ENCODE measurements around the gene NR2C1.

Gene NR2C1

DNA sequence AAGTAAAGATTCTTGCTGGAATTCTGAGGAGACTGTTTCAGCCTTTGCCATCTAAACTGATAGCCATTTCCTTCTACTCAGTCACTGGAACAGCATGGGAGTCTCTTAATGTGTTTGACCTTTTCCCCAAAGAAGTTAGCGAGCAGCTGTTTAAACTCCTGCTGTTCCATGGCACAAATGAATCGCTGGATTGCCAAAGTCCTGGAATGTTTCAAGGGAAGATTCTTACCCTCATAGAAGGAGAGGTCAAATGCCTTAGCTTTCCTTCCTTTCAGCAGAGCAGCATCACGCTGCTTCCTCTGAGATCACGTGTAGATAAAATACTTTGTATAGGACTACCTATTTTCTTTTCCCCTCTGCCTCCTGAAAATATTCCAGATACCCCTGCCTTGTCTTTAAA is 10.5 kb upstream of the NR2C1 start (continued):
- TF ChIP-seq, protein P1, sequence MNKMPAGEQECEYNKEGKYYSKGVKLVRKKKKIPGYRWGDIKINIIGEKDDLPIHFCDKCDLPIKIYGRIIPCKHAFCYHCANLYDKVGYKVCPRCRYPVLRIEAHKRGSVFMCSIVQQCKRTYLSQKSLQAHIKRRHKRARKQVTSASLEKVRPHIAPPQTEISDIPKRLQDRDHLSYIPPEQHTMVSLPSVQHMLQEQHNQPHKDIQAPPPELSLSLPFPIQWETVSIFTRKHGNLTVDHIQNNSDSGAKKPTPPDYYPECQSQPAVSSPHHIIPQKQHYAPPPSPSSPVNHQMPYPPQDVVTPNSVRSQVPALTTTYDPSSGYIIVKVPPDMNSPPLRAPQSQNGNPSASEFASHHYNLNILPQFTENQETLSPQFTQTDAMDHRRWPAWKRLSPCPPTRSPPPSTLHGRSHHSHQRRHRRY (tag by site-specific recombination; IDR thresholded peaks at IDR 0.05): no peak
- TF ChIP-seq, protein P2, sequence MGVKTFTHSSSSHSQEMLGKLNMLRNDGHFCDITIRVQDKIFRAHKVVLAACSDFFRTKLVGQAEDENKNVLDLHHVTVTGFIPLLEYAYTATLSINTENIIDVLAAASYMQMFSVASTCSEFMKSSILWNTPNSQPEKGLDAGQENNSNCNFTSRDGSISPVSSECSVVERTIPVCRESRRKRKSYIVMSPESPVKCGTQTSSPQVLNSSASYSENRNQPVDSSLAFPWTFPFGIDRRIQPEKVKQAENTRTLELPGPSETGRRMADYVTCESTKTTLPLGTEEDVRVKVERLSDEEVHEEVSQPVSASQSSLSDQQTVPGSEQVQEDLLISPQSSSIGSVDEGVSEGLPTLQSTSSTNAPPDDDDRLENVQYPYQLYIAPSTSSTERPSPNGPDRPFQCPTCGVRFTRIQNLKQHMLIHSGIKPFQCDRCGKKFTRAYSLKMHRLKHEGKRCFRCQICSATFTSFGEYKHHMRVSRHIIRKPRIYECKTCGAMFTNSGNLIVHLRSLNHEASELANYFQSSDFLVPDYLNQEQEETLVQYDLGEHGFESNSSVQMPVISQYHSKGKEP (tag by site-specific recombination; IDR thresholded peaks at IDR 0.05): no peak

DNA sequence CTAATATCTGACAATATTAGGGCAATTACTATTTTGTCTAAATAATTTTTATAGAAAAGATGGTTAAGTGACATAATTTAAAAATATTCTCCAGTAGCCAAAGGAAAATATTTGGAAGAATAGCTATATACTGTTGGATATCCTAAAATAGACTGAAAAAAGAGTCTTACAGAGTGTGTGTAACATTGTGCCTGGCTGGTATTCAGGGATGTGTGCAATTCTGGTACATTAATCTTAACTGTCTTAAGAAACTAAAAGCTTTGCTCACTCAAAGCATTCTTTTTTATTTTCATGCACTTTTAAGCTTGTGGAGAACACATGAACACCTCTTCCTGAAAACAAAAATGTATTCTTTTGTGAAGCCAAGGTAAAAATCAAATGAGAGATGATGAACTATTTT is 10.1 kb upstream of the NR2C1 start:
- ChIA-PET CTCF (interaction anchor here (0.6 to 3.0 kb wide), 2 partner anchors 10 to 1264 kb away, joined by 6 to 28 read pairs; partner anchors contain the start of gene NR2C1), POLR2A (interaction anchor here (2.1 kb wide), 1 partner anchor 10 kb away, joined by 12 read pairs; the partner anchor contains the start of gene NR2C1)
- Histone ChIP-seq H3K4me3 (ENCODE audit: low read depth, low read length) (no peak overlapping the region), H3K9me3 (ENCODE audit: control insufficient read depth, insufficient read depth, low read depth, low read length) (no peaks in the 10 kb centered on the region), H3K27ac (ENCODE audit: extremely low read depth, low read depth, low read length) (no peak overlapping the region), H3K36me3 (ENCODE audit: control insufficient read depth in 2 of 2, insufficient read depth in 1 of 2, low read length in 2 of 2) (no peaks in the 10 kb centered on the region), H3K4me1 (ENCODE audit: control insufficient read depth, insufficient read depth, low read length) (peaks cover 15% of the 10 kb centered on the region)
- TF ChIP-seq, protein P3, sequence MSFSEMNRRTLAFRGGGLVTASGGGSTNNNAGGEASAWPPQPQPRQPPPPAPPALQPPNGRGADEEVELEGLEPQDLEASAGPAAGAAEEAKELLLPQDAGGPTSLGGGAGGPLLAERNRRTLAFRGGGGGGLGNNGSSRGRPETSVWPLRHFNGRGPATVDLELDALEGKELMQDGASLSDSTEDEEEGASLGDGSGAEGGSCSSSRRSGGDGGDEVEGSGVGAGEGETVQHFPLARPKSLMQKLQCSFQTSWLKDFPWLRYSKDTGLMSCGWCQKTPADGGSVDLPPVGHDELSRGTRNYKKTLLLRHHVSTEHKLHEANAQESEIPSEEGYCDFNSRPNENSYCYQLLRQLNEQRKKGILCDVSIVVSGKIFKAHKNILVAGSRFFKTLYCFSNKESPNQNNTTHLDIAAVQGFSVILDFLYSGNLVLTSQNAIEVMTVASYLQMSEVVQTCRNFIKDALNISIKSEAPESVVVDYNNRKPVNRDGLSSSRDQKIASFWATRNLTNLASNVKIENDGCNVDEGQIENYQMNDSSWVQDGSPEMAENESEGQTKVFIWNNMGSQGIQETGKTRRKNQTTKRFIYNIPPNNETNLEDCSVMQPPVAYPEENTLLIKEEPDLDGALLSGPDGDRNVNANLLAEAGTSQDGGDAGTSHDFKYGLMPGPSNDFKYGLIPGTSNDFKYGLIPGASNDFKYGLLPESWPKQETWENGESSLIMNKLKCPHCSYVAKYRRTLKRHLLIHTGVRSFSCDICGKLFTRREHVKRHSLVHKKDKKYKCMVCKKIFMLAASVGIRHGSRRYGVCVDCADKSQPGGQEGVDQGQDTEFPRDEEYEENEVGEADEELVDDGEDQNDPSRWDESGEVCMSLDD (tag by site-specific recombination; IDR thresholded peaks at IDR 0.05): no peak
- TF ChIP-seq ZXDB (tag by site-specific recombination; IDR thresholded peaks at IDR 0.05): no peak
- TF ChIP-seq ZNF670 (tag by site-specific recombination; IDR thresholded peaks at IDR 0.05; ENCODE audit: low read depth): no peak
- no peak for TF ChIP-seq FEZF1 (tag by site-specific recombination; IDR thresholded peaks at IDR 0.05)
- TF ChIP-seq ZNF19 (tag by site-specific recombination; IDR thresholded peaks at IDR 0.05; ENCODE audit: low read depth): no peak
- TF ChIP-seq ZNF248 (tag by site-specific recombination; IDR thresholded peaks at IDR 0.05): no peak
- no peak for TF ChIP-seq ZNF501 (tag by site-specific recombination; IDR thresholded peaks at IDR 0.05)
- no peak for TF ChIP-seq SCRT1 (tag by site-specific recombination; IDR thresholded peaks at IDR 0.05; ENCODE audit: borderline replicate concordance)
- TF ChIP-seq ZSCAN23 (tag by site-specific recombination; IDR thresholded peaks at IDR 0.05): no peak
- no peak for TF ChIP-seq ZNF48 (tag by site-specific recombination; IDR thresholded peaks at IDR 0.05)
- no peak for TF ChIP-seq HOXC10 (CRISPR knock-in tag; IDR thresholded peaks at IDR 0.05)
- TF ChIP-seq ZNF335 (tag by site-specific recombination; conservative IDR thresholded peaks at IDR 0.05): no peak
- no peak for TF ChIP-seq ZNF202 (tag by site-specific recombination; IDR thresholded peaks at IDR 0.05; ENCODE audit: borderline replicate concordance)
- TF ChIP-seq ZNF785 (tag by site-specific recombination; IDR thresholded peaks at IDR 0.05): no peak
- TF ChIP-seq ZNF777 (tag by site-specific recombination; IDR thresholded peaks at IDR 0.05; ENCODE audit: borderline replicate concordance): no peak
- TF ChIP-seq ZNF561 (tag by site-specific recombination; IDR thresholded peaks at IDR 0.05; ENCODE audit: borderline replicate concordance): no peak
- no peak for TF ChIP-seq ZFP69B (tag by site-specific recombination; IDR thresholded peaks at IDR 0.05)
- TF ChIP-seq OVOL3 (tag by site-specific recombination; IDR thresholded peaks at IDR 0.05): no peak
- no peak for TF ChIP-seq MEIS1 (CRISPR knock-in tag; IDR thresholded peaks at IDR 0.05; ENCODE audit: borderline replicate concordance)
- TF ChIP-seq ZNF658 (tag by site-specific recombination; IDR thresholded peaks at IDR 0.05): no peak

All from HEK293 (cell line).